ENCODE measurements around the gene RHEB. TPM values are rescaled to one million over a fixed set of nuclear protein-coding genes. Genes with fewer than 3 reads are reported as not detected.

The RHEB gene
- total RNA-seq, 4 donors from 2014 or later, result 37.1 to 82.6 (median 54.4) TPM

DNA sequence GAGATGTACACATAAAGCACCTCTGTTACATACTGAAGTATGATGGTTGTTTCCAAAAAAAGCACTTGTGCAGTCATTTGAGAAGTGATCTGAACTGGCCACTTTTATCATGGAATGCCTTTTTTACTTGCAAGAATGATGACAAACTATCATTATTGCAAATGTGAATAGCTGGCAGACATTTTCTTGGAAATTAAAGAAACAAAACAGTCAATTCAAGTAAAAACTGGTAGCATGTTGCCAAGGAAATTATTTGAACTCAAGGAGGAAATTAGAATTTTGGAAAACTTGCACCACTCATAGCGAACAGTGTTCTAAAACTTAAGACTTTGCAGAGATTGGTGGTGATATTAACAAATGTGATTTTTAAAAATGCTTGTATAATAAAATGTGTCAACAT is 6.6 kb downstream of the RHEB start:
- intact Hi-C loops (cut with DNase I), result no loop called here
- WGBS, 2 donors, result 88 to 90% methylated on average over 1 of the region's 1 CpG
- no peaks in the 10 kb centered on the region for H3K9me3 ChIP-seq
- DNase-seq, result no peak
- H3K4me3 ChIP-seq, result no peak overlapping the region
- H3K36me3 ChIP-seq, result peaks cover 0 to 5% (median 0%) of the 10 kb centered on the region in 3 donors
- H3K27ac ChIP-seq, result peak overlapping the region in 2 of 4 donors; percentile 9 to 45
- no peak for TF ChIP-seq POLR2A (IDR thresholded peaks at IDR 0.05)
- TF ChIP-seq, protein P1, sequence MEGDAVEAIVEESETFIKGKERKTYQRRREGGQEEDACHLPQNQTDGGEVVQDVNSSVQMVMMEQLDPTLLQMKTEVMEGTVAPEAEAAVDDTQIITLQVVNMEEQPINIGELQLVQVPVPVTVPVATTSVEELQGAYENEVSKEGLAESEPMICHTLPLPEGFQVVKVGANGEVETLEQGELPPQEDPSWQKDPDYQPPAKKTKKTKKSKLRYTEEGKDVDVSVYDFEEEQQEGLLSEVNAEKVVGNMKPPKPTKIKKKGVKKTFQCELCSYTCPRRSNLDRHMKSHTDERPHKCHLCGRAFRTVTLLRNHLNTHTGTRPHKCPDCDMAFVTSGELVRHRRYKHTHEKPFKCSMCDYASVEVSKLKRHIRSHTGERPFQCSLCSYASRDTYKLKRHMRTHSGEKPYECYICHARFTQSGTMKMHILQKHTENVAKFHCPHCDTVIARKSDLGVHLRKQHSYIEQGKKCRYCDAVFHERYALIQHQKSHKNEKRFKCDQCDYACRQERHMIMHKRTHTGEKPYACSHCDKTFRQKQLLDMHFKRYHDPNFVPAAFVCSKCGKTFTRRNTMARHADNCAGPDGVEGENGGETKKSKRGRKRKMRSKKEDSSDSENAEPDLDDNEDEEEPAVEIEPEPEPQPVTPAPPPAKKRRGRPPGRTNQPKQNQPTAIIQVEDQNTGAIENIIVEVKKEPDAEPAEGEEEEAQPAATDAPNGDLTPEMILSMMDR (IDR thresholded peaks at IDR 0.05), result no peak
- peaks cover 3 to 93% (median 36%) of the 10 kb centered on the region in 3 donors for H3K4me1 ChIP-seq
- no peaks in the 10 kb centered on the region for H3K27me3 ChIP-seq

DNA sequence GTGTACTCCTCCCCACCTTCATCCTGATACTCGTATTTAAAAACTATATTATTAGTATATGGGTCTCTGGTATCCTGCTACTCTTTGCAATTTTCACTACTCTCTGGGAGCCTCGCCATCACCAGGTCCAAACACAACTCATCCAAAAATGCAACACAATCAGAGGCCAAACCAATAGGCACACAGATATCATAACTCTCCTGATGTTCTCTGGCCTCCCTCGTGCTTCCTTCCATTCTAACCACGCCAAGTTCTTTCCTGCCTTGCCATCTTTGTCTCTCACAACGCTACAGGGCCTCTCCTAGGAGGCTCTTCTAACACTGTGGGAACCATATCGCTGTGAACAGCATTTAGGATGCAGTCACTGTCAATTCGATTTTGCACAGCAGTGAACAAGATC is 7.3 kb downstream of the RHEB start:
- H3K4me3 ChIP-seq, result no peak overlapping the region
- no peak for DNase-seq
- no peaks in the 10 kb centered on the region for H3K27me3 ChIP-seq
- H3K9me3 ChIP-seq, result no peaks in the 10 kb centered on the region
- peaks cover 0 to 5% (median 0%) of the 10 kb centered on the region in 3 donors for H3K36me3 ChIP-seq
- H3K27ac ChIP-seq, result peak overlapping the region in 3 of 4 donors; percentile 9 to 56 (median 45)
- H3K4me1 ChIP-seq, result peaks cover 3 to 93% (median 36%) of the 10 kb centered on the region in 3 donors
- 60 to 69% methylated on average over 7 of the region's 7 CpGs for WGBS, 2 donors
- intact Hi-C loops (cut with DNase I), result no loop called here
- TF ChIP-seq POLR2A (IDR thresholded peaks at IDR 0.05), result no peak
- TF ChIP-seq, protein P1 (IDR thresholded peaks at IDR 0.05), result no peak

DNA sequence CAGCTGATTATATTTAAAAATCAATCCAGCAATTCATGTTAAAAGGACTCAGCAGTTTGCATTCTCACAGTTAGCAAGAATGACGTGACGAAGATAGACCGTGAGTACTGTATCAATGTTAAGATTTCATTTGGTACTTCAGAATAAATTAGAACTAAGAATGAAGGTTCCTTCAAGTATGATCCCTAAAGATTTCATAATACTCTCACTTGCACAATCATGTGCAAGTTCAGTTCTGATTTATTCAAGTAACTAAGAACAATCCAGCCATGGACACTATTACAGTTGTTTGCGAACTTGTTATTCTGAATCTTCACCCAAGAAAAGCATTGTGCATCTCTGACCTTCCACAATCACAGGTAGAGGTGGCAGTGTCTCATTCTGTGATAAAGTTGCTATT is 7.7 kb downstream of the RHEB start:
- intact Hi-C loops (cut with DNase I), result no loop called here

DNA sequence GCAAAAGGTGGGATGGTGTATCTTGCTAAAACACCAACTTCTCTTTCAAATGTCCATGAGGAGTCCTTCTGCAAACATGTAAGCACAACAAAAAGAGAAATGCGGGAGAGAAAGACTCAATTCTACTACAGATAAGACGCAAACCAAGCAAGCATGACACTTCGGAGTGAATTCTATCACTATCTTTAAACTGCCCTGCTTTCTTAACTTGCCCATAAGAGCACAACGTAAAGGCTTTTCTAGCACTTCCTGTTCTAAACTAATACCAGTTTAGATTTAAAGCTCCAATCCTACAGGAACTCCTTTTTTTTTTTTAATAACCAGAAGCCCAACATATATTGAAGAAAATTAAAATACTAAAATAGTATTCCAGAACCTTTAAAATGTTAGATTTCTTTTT is 8.4 kb downstream of the RHEB start:
- Histone ChIP-seq H3K27ac (peak overlapping the region in 2 of 4 donors; percentile 9 to 45), H3K36me3 (peaks cover 0 to 5% (median 0%) of the 10 kb centered on the region in 3 donors), H3K9me3 (no peaks in the 10 kb centered on the region), H3K4me1 (peaks cover 8 to 93% (median 44%) of the 10 kb centered on the region in 3 donors), H3K27me3 (no peaks in the 10 kb centered on the region), H3K4me3 (no peak overlapping the region)
- no peak for TF ChIP-seq POLR2A (IDR thresholded peaks at IDR 0.05)
- TF ChIP-seq, protein P1 (IDR thresholded peaks at IDR 0.05), result no peak
- no peak for DNase-seq
- intact Hi-C loops (cut with DNase I), result no loop called here
- 86 to 92% methylated on average over 4 of the region's 4 CpGs for WGBS, 2 donors

More for the DNA sequence above, 7.7 kb downstream of the RHEB start:
- no peaks in the 10 kb centered on the region for H3K27me3 ChIP-seq
- WGBS, 2 donors, result 78% methylated on average over 4 of the region's 4 CpGs
- H3K4me3 ChIP-seq, result no peak overlapping the region
- DNase-seq, result no peak
- peaks cover 4 to 93% (median 38%) of the 10 kb centered on the region in 3 donors for H3K4me1 ChIP-seq
- H3K27ac ChIP-seq, result peak overlapping the region in 3 of 4 donors; percentile 9 to 56 (median 45)
- TF ChIP-seq, protein P1 (IDR thresholded peaks at IDR 0.05), result no peak
- no peak for TF ChIP-seq POLR2A (IDR thresholded peaks at IDR 0.05)
- peaks cover 0 to 5% (median 0%) of the 10 kb centered on the region in 3 donors for H3K36me3 ChIP-seq
- no peaks in the 10 kb centered on the region for H3K9me3 ChIP-seq

DNA sequence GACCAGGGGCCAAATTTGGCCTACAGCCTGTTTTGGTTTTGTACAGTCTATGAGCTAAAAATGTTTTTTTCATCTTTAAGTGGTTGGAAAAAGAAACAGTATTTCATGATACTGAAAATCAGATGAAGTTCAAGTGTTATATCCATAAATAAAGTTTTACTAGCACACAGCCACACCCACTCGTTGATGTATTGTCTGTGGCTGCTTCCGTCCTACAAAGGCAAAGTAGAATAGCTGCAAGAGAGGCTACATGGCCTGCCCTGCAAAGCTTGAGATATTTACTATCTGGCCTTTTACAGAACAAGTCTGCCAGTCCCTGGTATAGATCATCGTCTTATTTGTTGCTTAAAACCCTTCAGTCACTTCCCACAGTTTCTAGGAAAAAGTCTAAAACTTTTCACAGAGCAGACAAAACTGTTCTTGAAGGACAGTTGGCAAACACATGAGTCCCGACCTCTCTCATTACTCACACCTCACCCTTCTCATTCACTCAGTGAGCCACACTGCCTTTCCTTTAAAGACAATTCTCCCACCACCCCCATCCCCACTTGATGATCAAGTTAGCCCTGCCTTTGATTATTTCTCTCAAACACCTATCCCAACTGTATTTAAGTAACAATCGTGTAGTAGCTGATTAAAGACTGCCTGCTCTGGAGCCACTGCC is 9.9 kb downstream of the RHEB start:
- Histone ChIP-seq H3K27me3 (no peaks in the 10 kb centered on the region), H3K4me3 (no peak overlapping the region), H3K4me1 (peaks cover 6 to 90% (median 45%) of the 10 kb centered on the region in 3 donors), H3K9me3 (no peaks in the 10 kb centered on the region), H3K36me3 (peaks cover 0 to 5% (median 0%) of the 10 kb centered on the region in 3 donors), H3K27ac (peak overlapping the region in 3 of 4 donors; percentile 15 to 36 (median 19))
- TF ChIP-seq, protein P1 (IDR thresholded peaks at IDR 0.05), result no peak
- TF ChIP-seq POLR2A (IDR thresholded peaks at IDR 0.05), result no peak
- no peak for DNase-seq
- WGBS, 2 donors, result 72 to 79% methylated on average over 5 of the region's 5 CpGs
- intact Hi-C loops (cut with DNase I), result no loop called here

All from esophagus squamous epithelium (tissue), 5 donors.